Effector memory CD4-positive, alpha-beta T cell (primary cell): ENCODE measurements around the gene DNM1L.

Source experiments
- DNase-seq, 3 donors: peaks; one replicate each; pipeline ENCODE4 v3.0.0-alpha.2; 2020
- H3K27ac ChIP-seq: 2 replicates; pipeline ENCODE4 v1.7.0; 2013; ENCODE audit warnings: mild to moderate bottlenecking, low read length, moderate library complexity; ENCODE audit not compliant: insufficient read depth, poor library complexity, severe bottlenecking
- H3K27me3 ChIP-seq: replicated peaks from 2 replicates; pipeline ENCODE4 v1.7.0; 2013; ENCODE audit warnings: mild to moderate bottlenecking, low read length; ENCODE audit not compliant: insufficient read depth, control insufficient read depth, poor library complexity, severe bottlenecking
- H3K36me3 ChIP-seq: 2 replicates; pipeline ENCODE4 v1.7.0; 2013; ENCODE audit warnings: mild to moderate bottlenecking, low read length, moderate library complexity; ENCODE audit not compliant: control insufficient read depth, insufficient read depth
- H3K4me1 ChIP-seq: 2 replicates; pipeline ENCODE4 v1.7.0; 2013; ENCODE audit warnings: low read length, mild to moderate bottlenecking; ENCODE audit not compliant: control insufficient read depth, insufficient read depth, poor library complexity, severe bottlenecking
- H3K4me3 ChIP-seq: 2 replicates; pipeline ENCODE4 v1.7.0; 2013; ENCODE audit warnings: low read length, low read depth, mild to moderate bottlenecking; ENCODE audit not compliant: insufficient read depth, poor library complexity, severe bottlenecking
- H3K9me3 ChIP-seq: 2 replicates; pipeline ENCODE4 v1.7.0; 2013; ENCODE audit warnings: mild to moderate bottlenecking, low read length, moderate library complexity; ENCODE audit not compliant: control insufficient read depth

Gene DNM1L

DNA sequence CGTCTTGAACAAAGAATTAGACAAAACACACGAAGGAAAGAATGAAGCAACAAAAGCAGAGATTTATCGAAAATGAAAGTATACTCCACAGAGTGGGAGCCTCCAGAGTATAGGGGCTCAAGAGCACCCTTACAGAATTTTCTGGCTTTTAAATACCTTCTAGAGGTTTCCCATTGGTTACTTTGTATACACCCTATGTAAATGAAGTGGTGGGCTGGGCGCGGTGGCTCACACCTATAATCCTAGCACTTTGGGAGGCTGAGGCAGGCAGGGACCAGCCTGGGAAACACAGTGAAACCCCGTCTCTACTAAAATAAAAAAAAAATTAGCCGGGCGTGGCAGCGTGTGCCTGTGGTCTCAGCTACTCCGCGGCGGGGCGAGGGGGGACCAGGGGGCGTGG, 13.1 kb upstream of the DNM1L start:
- Histone ChIP-seq H3K36me3 (no peaks in the 10 kb centered on the region), H3K9me3 (no peaks in the 10 kb centered on the region), H3K27ac (no peak overlapping the region), H3K27me3 (no peaks in the 10 kb centered on the region), H3K4me3 (no peak overlapping the region), H3K4me1 (no peaks in the 10 kb centered on the region)
- DNase-seq: no peak

- Histone ChIP-seq H3K4me3 (no peak overlapping the region), H3K9me3 (no peaks in the 10 kb centered on the region), H3K36me3 (no peaks in the 10 kb centered on the region), H3K27ac (no peak overlapping the region), H3K27me3 (no peaks in the 10 kb centered on the region), H3K4me1 (no peaks in the 10 kb centered on the region)
- DNase-seq: no peak
Measured at GRCh38 chr12:32669584-32669983, 9.5 kb upstream of the DNM1L start.

- no peak overlapping the region for H3K4me3 ChIP-seq
- H3K36me3 ChIP-seq: no peaks in the 10 kb centered on the region
- H3K27ac ChIP-seq: no peak overlapping the region
- no peaks in the 10 kb centered on the region for H3K27me3 ChIP-seq
- DNase-seq: no peak
- H3K9me3 ChIP-seq: no peaks in the 10 kb centered on the region
- no peaks in the 10 kb centered on the region for H3K4me1 ChIP-seq
Measured at GRCh38 chr12:32671930-32672780, 6.9 kb upstream of the DNM1L start.

DNA sequence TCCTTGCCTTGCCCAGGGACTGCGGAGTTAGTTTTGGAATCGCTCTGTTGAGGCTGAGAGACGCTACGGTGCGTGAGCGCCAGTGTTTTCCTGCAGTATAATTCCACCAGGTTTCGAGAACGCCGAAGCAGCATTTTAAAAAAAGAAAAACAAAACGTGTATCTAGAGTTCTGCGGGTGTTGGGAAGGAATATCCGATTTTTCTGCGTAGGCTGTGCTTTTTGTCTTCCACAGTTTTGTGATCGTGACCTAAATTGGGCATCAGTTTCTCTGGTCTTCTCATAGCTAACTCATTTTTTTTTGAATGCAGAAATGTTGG, 778 bp downstream of the DNM1L start:
- Histone ChIP-seq H3K27me3 (no peaks in the 10 kb centered on the region), H3K36me3 (no peaks in the 10 kb centered on the region), H3K9me3 (no peaks in the 10 kb centered on the region), H3K27ac (peak overlapping the region; percentile 77), H3K4me1 (no peaks in the 10 kb centered on the region), H3K4me3 (peak overlapping the region; percentile 75)
- DNase-seq: no peak

DNA sequence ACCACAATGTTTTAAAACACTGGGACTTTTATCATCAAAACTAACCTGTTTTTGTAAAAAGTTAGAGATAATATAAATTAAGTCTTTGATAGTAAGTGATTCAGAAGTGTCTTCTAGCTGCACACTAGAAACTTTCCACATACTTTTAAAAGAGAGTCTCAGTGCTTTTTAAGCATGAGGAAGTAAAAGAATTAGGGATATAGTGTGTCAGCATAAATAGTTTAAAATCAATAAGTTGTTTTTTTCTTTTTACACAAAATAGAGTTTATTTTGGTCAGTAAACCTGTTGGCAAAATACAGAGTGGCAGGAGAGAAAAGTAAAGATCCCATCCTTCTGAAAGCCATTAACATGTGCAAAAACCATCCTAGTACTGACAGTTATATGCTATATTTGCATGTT, 1.7 kb downstream of the DNM1L start:
- no peak for DNase-seq
- Histone ChIP-seq H3K4me1 (no peaks in the 10 kb centered on the region), H3K27ac (no peak overlapping the region), H3K36me3 (no peaks in the 10 kb centered on the region), H3K4me3 (peak overlapping the region; percentile 75), H3K27me3 (no peaks in the 10 kb centered on the region), H3K9me3 (no peaks in the 10 kb centered on the region)

DNA sequence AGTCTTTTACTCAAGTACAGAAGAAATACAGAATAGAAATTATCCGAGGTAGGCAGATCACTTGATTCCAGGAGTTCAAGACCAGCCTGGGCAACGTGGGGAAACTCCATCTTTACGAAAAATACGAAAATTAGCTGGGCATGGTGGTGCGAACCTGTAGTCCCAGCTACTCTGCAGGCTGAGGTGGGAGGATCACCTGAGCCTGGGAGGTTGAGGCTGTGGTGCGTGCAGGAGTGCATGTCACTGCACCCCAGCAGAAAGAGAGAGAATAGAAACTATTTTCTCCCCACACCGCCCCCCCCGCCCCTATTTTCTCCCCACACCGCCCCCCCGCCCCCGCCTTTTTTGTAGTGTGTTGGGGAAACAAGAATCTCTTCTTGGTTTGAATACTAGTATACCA, 2.2 kb downstream of the DNM1L start:
- Histone ChIP-seq H3K27ac (no peak overlapping the region), H3K36me3 (no peaks in the 10 kb centered on the region), H3K4me3 (no peak overlapping the region), H3K4me1 (no peaks in the 10 kb centered on the region), H3K27me3 (no peaks in the 10 kb centered on the region), H3K9me3 (no peaks in the 10 kb centered on the region)
- DNase-seq: no peak

DNA sequence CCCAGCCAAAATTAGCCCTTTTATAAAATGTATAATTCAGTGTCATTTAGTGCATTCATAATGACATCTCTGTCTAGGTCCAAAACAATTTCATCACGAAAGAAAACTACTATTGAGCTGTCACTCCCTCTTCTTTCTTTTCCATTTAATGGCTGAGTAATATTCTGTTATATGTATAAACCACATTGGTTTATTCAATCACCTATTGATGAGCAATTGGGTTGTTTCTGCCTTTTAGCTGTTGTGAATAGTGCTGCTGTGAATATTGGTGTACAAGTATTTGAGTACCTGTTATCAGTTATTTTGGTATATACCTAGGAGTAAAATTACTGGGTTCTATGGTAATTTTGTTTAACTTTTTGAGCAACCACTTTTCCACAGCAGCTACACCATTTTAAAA, 7.2 kb downstream of the DNM1L start:
- DNase-seq: no peak
- H3K9me3 ChIP-seq: no peaks in the 10 kb centered on the region
- no peaks in the 10 kb centered on the region for H3K4me1 ChIP-seq
- no peak overlapping the region for H3K27ac ChIP-seq
- no peaks in the 10 kb centered on the region for H3K36me3 ChIP-seq
- no peaks in the 10 kb centered on the region for H3K27me3 ChIP-seq
- no peak overlapping the region for H3K4me3 ChIP-seq

GRCh38 chr12:32688786-32689185, 9.7 kb downstream of the DNM1L start:
- no peak overlapping the region for H3K4me3 ChIP-seq
- H3K9me3 ChIP-seq: no peaks in the 10 kb centered on the region
- no peaks in the 10 kb centered on the region for H3K27me3 ChIP-seq
- no peaks in the 10 kb centered on the region for H3K4me1 ChIP-seq
- no peaks in the 10 kb centered on the region for H3K36me3 ChIP-seq
- no peak for DNase-seq
- H3K27ac ChIP-seq: no peak overlapping the region

DNA sequence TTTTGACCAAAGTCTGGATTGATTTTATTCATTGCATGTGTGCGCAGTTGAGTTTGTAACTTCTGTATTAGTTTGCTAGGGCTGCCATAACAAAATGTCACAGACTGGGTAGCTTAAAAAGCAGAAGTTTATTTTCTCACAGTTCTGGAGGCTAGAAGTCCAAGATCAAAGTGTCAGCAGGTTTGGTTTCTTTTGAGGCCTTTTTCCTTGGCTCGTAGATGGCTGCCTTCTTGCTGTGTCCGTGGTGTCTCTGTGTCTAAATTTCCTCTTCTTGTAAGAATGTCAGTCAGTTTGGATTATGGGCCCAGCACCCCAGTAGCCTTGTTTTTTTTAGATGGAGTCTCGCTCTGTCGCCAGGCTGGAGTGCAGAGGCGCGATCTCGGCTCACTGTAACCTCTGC, 11.8 kb downstream of the DNM1L start:
- DNase-seq: no peak
- no peaks in the 10 kb centered on the region for H3K4me1 ChIP-seq
- H3K9me3 ChIP-seq: no peaks in the 10 kb centered on the region
- no peak overlapping the region for H3K4me3 ChIP-seq
- peaks cover 6% of the 10 kb centered on the region for H3K36me3 ChIP-seq
- H3K27me3 ChIP-seq: no peaks in the 10 kb centered on the region
- H3K27ac ChIP-seq: no peak overlapping the region

DNA sequence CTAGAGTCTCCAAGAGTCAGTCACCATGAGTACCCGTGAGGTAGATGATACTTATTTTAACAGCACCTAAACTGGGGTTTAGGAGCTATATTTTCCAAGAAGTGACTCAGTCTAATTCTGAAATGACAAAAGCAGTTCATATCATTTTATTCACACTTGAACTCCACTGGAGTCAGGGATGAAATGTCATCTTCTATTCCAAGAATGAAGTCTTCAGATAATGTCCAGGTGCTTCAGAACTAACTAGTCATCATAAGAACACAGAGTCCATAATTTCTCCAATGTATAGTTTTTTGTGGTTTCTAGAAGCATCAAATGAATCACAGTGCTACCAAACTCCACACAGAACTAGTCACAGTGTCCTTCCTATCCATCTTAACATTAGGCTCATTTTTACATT, 13.3 kb downstream of the DNM1L start:
- H3K36me3 ChIP-seq: peaks cover 6% of the 10 kb centered on the region
- no peaks in the 10 kb centered on the region for H3K9me3 ChIP-seq
- H3K27me3 ChIP-seq: no peaks in the 10 kb centered on the region
- H3K4me3 ChIP-seq: no peak overlapping the region
- no peak for DNase-seq
- H3K4me1 ChIP-seq: no peaks in the 10 kb centered on the region
- H3K27ac ChIP-seq: no peak overlapping the region
